Stimulated activated naive B cell treated with anti-CD40 and anti-IgM and Interleukin-4, amounts not matched to agents 10 μg/mL and 1 μg/mL and 100 μg/mL, for 72 hours (primary cell): ENCODE measurements around the gene TNIK.
"Not testable (repeated sequence)": the region's sequence is repeated elsewhere in the genome, so short reads cannot be mapped to it uniquely, and the experiment has no call there.

Source experiments
- ATAC-seq, 2 donors: fragments of 150-1000 bp; cut with Tn5 transposase; replicated peaks; 2 replicates each; pipeline ENCODE4 v1.10.0; 2021; ENCODE audit warnings: moderate library complexity in 1 of 2
- DNase-seq: peaks from one replicate; pipeline ENCODE4 v3.0.0; 2021
- H3K27ac Mint-ChIP-seq: one replicate; pipeline ENCODE4 v1.8.0; 2022; ENCODE audit warnings: mild to moderate bottlenecking, mixed read lengths
- H3K27me3 Mint-ChIP-seq, 2 donors: one replicate each; pipeline ENCODE4 v1.8.0; 2022; ENCODE audit warnings: mixed read lengths in 2 of 2
- H3K36me3 Mint-ChIP-seq, 2 donors: one replicate each; pipeline ENCODE4 v1.8.0; 2022; ENCODE audit warnings: mixed read lengths in 2 of 2, mild to moderate bottlenecking in 1 of 2
- H3K4me1 Mint-ChIP-seq, 2 donors: one replicate each; pipeline ENCODE4 v1.8.0; 2022; ENCODE audit warnings: mixed read lengths in 2 of 2, mild to moderate bottlenecking in 1 of 2
- H3K4me3 Mint-ChIP-seq, 2 donors: one replicate each; pipeline ENCODE4 v1.8.0; 2022; ENCODE audit warnings: mild to moderate bottlenecking in 2 of 2, mixed read lengths in 2 of 2, moderate library complexity in 1 of 2
- H3K9me3 Mint-ChIP-seq, 2 donors: one replicate each; pipeline ENCODE4 v1.8.0; 2022; ENCODE audit warnings: mixed read lengths in 2 of 2, mild to moderate bottlenecking in 1 of 2

TNIK gene

DNA sequence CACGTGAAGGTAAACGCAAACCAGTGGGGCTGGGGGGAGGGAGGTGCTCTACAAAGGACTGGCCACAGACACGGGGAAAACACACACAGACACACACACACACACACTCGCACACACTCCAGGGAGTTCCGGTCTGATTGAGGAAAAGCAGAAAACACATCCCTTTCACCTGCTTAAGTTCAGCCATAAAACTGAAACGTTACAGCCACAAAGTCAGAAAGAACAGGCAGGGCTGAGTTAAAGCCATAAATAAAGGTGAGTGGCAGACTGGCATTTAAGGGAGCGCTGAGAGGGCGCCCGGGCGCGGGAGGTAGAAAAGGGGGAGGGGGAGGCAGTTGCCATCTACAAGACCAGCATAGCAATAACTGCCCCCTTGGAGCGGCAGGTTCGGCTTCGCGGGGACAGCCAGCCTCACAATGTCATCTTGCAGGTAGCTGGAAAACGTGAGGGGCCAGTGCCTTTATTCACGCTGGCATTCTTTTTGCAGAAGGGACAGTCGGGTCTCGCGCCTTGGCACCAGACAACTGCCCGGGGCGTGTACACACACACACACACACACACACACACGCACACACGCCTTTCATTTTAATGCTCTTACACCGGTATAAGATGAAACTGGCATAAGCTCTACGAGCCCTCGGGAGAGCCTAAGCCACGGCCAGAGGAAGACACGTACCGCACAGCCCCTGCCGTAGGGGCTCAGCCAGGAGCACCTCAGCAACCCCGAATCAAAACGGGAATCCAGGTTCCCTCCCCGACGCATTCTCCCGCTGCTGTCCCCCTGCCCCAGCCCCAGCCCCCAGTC is 866 bp downstream of the TNIK start:
- peak overlapping the region; percentile 94 to 96 for H3K4me3 Mint-ChIP-seq
- no peaks in the 10 kb centered on the region for H3K36me3 Mint-ChIP-seq
- peak; percentile 6 for DNase-seq
- no peaks in the 10 kb centered on the region for H3K9me3 Mint-ChIP-seq
- peak overlapping the region; percentile 84 for H3K27ac Mint-ChIP-seq
- peak; percentile 37 to 46 for ATAC-seq
- peaks cover 24 to 45% of the 10 kb centered on the region in 2 donors for H3K4me1 Mint-ChIP-seq
- H3K27me3 Mint-ChIP-seq, result peaks cover 21 to 28% of the 10 kb centered on the region in 2 donors

DNA sequence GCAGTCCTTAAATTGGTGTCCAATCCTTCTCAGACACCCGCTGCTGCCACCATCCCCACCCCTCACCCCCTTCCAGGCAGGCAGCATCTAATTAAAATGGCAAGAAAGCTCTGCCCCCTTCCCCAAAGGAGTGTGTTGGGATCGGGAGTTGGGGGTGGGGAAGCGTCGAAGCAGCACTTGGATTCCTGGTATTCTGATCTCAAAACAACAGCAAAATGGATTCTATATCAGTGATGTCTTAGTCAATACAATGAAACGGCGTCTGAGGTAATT is 1.4 kb downstream of the TNIK start:
- peak overlapping the region; percentile 84 for H3K27ac Mint-ChIP-seq
- ATAC-seq, result no peak
- H3K9me3 Mint-ChIP-seq, result no peaks in the 10 kb centered on the region
- H3K4me1 Mint-ChIP-seq, result peaks cover 24 to 45% of the 10 kb centered on the region in 2 donors
- peak overlapping the region; percentile 94 to 96 for H3K4me3 Mint-ChIP-seq
- H3K27me3 Mint-ChIP-seq, result peaks cover 21 to 26% of the 10 kb centered on the region in 2 donors
- DNase-seq, result no peak
- no peaks in the 10 kb centered on the region for H3K36me3 Mint-ChIP-seq

DNA sequence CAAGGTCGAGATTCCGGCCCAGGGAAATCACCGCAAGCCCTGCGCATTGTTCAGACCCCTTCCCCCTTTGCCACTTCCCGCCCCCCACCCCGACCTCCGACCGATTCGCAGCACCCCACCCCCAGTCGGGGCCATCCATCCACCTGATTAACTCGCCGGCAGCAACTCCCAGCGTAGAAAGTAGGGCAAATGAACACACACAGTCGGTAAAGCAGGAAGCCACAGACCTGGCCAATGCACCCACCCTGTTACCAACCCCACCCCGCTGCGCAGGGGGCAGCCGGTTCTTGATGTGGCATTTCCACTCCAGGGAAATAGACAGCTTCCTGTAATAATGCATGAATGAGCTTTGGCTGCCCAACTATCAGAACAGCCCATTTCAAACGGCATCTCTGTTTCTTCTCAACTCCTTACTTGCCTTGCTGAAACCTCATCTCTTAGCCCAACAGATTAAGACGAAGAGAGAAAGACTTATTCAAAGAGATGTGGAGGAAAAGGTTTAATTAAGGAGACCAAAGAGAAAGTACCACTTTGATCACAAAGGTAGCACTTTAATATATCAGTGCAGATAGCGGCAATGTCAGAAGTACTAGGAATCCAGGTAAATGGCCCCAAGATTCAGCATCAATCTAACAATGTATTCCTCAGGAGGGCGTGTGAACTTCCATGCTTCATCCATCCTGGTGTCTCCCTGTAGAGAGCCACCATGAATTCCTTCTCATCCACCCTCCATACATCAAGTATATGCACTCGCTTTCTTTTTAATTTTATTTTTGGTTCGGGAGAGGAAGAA is 1.9 kb downstream of the TNIK start:
- no peaks in the 10 kb centered on the region for H3K9me3 Mint-ChIP-seq
- H3K4me3 Mint-ChIP-seq, result peak overlapping the region; percentile 94 to 96
- no peaks in the 10 kb centered on the region for H3K36me3 Mint-ChIP-seq
- H3K27me3 Mint-ChIP-seq, result peaks cover 21% of the 10 kb centered on the region in 2 donors
- H3K4me1 Mint-ChIP-seq, result peaks cover 24 to 45% of the 10 kb centered on the region in 2 donors
- no peak for DNase-seq
- no peak for ATAC-seq
- peak overlapping the region; percentile 77 for H3K27ac Mint-ChIP-seq

DNA sequence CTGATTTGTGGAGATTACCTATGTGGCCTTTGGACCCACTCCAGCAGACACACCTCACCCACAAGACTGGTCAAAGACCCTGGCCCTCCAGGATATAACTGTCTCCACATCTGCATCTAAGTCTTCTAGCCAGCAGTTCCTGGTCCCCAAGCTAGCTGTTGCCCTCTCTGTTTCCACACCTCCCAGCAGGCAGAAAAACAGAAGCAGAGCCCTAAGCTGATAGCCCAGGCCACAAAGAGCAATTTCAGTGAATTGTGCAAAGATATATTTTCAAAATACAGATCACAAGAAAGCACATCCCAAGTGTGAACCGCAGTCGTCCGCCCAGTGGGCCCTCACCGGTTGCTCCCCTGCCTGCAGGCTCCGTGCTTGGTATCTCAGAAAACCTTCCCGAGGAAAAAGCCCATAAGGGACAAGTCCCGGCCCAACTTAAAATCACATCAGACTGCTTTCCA is 2.6 kb downstream of the TNIK start:
- H3K27me3 Mint-ChIP-seq, result peaks cover 21% of the 10 kb centered on the region in 2 donors
- no peak for ATAC-seq
- H3K4me3 Mint-ChIP-seq, result no peak overlapping the region
- H3K9me3 Mint-ChIP-seq, result no peaks in the 10 kb centered on the region
- H3K36me3 Mint-ChIP-seq, result no peaks in the 10 kb centered on the region
- H3K27ac Mint-ChIP-seq, result no peak overlapping the region
- peaks cover 24 to 45% of the 10 kb centered on the region in 2 donors for H3K4me1 Mint-ChIP-seq
- no peak for DNase-seq

DNA sequence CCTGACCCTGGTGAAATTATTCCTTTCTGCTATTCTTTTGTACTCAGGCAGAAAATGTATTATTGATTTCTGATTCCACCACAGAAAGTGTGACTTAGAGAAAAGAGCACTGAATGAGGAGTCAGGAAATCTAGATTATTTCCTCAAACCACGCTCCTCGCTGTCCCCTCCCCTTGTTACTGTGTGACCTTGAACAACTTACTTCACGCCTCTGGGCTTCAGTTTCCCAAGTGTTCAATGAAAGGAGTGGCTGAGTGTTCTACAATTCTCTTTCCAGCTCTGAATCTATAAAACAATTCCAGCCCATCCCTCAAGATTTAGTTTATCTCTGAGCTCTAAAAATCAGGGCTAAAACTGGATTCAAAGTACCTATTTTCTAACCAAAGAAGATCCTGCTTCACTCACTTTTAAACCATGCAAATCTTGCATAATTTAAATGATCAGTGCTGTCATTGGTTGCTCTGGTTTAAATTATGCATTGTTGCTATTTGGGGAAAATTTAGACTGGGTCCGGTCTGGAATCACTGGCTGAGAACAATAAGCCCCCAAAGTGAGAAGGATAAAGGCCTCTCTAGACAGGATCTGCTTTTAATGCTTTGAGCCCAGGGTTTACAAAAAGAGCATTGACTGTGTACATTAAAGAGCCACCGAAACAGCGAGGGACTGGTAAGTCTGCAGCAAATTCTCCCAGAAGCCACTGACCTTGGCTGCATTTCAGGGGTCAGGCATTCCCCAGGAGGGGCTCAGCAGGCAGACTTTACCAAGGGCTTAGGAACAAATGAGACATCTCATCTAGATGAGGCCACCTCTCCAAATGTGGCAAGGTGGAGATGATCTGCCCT is 3.2 kb downstream of the TNIK start:
- Mint-ChIP-seq H3K9me3 (no peaks in the 10 kb centered on the region), H3K36me3 (no peaks in the 10 kb centered on the region), H3K4me3 (no peak overlapping the region), H3K4me1 (peaks cover 22 to 41% of the 10 kb centered on the region in 2 donors), H3K27ac (no peak overlapping the region), H3K27me3 (peaks cover 16 to 17% of the 10 kb centered on the region in 2 donors)
- ATAC-seq (no peak), DNase-seq (no peak)

DNA sequence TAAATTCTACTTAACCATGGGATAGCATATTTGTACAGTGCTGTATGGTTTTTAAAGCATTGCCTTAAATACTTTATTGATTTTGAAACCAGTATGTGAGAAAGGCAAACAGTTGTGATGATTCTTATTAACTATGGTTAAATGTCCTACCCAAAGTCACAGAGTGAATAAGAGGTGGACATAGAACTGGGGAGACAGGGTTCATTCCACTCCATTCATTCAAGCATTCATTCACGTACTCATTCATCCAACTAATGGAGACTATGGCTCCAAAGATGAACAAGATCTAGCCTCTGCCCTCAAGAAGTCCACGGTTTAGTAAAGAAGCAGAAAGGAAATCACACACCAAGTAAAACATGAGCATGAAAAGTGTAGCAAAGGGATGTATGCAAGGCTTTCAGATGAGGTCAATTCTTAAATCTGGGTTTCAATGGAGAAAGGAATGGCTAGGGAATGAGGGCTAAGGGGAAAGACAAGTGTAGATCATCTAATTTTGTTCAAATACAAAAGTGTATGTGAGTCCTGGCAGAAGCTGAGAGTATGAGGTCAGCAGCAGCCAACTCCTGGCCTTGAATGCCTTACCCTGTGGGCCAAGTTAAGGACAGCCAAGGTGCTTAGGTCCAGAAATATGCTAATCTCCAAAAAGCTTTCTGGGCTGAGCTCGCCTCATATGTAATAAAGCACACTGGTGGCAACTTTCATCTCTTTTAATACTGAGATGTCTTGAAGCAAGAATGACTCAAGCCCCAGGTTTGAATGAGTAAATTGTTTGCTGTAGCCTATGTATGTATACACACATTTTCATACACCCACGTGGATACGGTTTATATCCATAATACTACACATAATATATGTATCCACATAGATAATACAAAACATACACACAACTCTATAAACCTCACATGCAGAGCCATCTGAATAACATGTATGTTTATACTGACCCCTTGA is 4.3 kb downstream of the TNIK start:
- no peak for DNase-seq
- no peaks in the 10 kb centered on the region for H3K36me3 Mint-ChIP-seq
- H3K27me3 Mint-ChIP-seq, result peaks cover 10 to 14% of the 10 kb centered on the region in 2 donors
- H3K27ac Mint-ChIP-seq, result no peak overlapping the region
- no peak overlapping the region for H3K4me3 Mint-ChIP-seq
- H3K9me3 Mint-ChIP-seq, result no peaks in the 10 kb centered on the region
- peaks cover 15 to 33% of the 10 kb centered on the region in 2 donors for H3K4me1 Mint-ChIP-seq
- no peak for ATAC-seq

DNA sequence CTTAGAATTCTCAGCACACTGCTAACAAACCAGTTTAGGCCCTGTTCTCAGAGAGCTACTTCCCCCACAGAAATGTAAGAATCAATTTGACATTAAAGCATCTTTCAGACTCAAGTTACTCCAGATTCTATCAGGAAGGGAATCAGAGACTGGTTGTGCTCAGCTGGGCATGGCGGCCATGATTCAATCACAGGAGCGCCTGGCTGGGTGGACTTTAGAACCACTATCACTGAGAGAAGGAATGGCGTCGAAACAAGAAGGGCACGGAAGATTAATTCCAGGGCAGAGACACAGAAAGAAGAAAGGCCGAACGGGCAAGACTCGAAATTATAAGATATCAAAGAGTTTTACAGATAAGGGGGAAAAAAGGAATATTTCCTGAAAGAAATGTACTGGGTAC is 6.2 kb downstream of the TNIK start:
- ATAC-seq (no peak), DNase-seq (no peak)
- Mint-ChIP-seq H3K27ac (no peak overlapping the region), H3K4me3 (no peak overlapping the region), H3K36me3 (no peaks in the 10 kb centered on the region), H3K27me3 (peaks cover 7 to 11% of the 10 kb centered on the region in 2 donors), H3K4me1 (peaks cover 11 to 18% of the 10 kb centered on the region in 2 donors), H3K9me3 (no peaks in the 10 kb centered on the region)

DNA sequence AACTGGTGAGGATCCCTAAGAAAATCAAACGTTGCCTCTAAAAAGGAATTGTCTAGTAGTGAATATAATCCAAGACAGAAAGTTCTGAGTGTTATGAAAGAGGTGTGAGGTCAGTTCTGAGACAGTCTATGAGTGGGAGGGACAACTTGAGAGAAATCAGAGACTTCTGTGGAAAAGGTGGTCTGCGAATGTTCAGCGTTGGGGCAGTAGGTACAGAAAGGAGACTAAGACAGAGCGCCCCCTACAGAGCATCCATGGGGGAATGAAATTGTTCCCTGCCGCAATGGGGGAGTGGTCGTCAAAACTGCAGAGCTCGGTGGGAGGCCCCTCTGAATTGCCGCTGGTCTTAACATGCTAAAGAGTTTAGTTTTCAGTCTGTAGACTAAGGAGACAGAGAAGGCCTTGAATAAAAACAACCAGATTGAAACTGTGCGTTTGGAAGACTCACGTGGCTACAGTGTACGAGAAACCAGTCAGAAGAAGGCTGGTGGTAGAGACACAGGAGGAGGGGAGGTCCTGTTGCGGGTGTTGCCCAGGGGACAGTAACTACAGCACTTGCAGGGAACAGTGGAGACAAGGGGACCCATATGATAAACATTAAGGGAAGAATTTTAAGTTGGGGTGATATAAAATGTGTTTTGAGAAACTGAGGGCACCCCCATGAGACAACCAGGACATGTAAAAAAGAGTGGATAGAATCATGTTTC is 6.9 kb downstream of the TNIK start:
- Mint-ChIP-seq H3K4me1 (peaks cover 4 to 11% of the 10 kb centered on the region in 2 donors), H3K27me3 (peaks cover 3 to 4% of the 10 kb centered on the region in 2 donors), H3K27ac (no peak overlapping the region), H3K36me3 (no peaks in the 10 kb centered on the region), H3K4me3 (no peak overlapping the region), H3K9me3 (no peaks in the 10 kb centered on the region)
- ATAC-seq (no peak), DNase-seq (no peak)

DNA sequence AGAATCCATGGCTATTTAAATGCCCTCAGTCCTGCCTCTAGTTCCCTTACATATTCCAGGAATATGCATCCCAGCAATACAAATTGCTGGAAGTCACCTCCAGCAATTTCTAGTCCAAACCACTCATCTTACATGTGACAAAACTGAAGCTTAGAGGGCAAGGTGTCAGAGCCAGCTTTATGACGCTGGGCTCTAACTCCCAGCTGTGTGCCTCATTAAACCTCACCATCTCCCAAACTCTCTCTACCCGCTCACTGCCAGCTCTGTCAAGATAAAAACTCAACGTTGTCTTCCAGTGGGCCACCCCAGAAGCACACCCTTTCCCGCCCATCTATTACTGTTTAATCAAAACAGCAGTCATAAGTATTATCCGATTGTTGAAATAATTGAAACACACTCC is 7.9 kb downstream of the TNIK start:
- ATAC-seq, result no peak
- DNase-seq, result no peak
- Mint-ChIP-seq H3K27me3 (no peaks in the 10 kb centered on the region), H3K9me3 (no peaks in the 10 kb centered on the region), H3K4me1 (peaks cover 0 to 1% of the 10 kb centered on the region in 2 donors), H3K27ac (no peak overlapping the region), H3K36me3 (no peaks in the 10 kb centered on the region), H3K4me3 (no peak overlapping the region)

DNA sequence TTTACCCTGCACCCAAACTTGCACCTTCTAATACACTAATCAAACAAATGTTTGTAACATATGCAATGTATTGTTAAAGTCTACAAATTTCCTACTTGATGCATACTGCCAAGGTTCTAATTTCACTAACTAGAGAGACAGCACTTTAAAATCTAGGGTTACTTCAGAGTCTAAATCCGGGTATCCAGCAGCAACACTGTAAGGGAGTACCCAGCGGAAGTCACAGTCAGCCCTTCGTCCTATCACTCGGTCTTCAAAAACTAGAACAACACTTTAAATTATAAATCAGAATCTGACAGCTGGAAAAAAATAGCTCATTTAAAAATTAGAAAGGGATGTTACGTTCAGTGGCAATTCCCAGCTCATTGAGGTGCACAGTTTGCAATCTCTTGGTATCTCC is 8.3 kb downstream of the TNIK start:
- Mint-ChIP-seq H3K27ac (no peak overlapping the region), H3K4me1 (no peaks in the 10 kb centered on the region), H3K9me3 (no peaks in the 10 kb centered on the region), H3K27me3 (no peaks in the 10 kb centered on the region), H3K36me3 (no peaks in the 10 kb centered on the region), H3K4me3 (no peak overlapping the region)
- no peak for DNase-seq
- no peak for ATAC-seq

DNA sequence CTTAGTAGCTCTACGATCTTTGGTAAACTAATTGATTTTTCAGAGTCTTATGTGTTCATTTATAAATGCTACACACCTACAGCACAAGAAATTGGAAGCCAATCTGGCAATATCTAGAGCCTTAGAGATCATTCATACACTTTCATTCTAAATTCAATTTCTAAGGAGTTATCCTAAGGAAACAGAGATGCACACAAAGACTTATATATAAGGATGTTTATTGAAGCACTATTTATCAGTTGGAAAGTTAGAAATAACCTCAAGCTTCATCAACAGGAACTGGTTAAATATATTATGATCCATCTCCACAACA is 12.7 kb downstream of the TNIK start:
- not testable (repeated sequence) for H3K4me3 Mint-ChIP-seq, H3K27ac Mint-ChIP-seq, ATAC-seq, H3K27me3 Mint-ChIP-seq, H3K36me3 Mint-ChIP-seq, H3K4me1 Mint-ChIP-seq, DNase-seq, H3K9me3 Mint-ChIP-seq

DNA sequence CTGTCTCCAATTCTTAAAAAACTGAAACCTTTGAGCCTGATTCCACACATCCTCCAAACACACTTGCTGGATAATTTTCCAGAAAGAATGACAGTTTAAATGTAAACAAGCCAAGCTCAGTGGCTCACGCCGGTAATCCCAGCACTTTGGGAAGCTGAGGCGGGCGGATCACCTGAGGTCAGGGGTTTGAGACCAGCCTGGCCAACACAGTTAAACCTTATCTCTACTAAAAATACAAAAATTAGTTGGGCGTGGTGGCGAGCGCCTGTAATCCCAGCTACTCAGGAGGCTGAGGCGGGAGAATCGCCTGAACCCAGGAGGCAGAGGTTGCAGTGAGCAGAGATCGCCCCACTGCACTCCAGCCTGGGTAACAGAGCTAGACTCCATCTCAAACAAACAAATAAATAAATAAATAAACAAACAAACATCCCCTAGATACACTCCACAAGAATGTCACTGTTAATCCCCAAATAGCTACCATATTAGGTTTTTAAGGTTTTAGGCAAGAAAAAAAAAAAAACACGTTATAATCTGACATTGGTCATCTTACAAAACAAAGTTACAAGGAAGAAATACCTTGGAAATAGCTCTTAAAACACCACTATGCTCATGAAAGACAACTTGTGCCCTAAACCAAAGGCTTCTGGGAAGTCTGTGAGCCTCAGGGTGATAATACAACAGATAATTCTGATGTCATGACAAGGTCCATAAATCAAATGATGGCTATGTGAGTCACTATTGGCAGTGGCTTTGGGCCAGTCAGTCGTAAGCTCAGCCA is 13.2 kb downstream of the TNIK start:
- H3K27ac Mint-ChIP-seq, result no peak overlapping the region
- H3K9me3 Mint-ChIP-seq, result no peaks in the 10 kb centered on the region
- H3K36me3 Mint-ChIP-seq, result no peaks in the 10 kb centered on the region
- H3K4me1 Mint-ChIP-seq, result no peaks in the 10 kb centered on the region
- ATAC-seq, result no peak
- no peaks in the 10 kb centered on the region for H3K27me3 Mint-ChIP-seq
- no peak overlapping the region for H3K4me3 Mint-ChIP-seq
- no peak for DNase-seq

DNA sequence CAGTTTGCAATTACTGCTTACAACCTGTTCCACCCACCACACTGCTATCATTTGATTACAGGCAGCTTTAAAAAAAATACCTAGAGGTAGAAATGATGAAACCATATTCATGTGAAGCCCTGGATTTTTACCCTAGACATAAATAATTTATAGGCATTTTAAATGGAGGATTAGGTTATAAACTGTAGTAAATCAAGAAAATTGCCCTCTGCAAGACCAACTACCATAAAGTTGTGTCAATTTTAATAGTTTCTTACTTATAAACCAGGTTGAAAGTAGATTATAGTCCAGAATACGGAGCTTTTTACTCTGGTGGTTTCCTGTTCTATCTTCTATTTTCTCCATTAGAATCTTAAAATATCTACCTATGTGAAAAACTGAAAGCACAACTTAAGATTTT is 13.9 kb downstream of the TNIK start:
- no peak for ATAC-seq
- Mint-ChIP-seq H3K36me3 (no peaks in the 10 kb centered on the region), H3K27ac (no peak overlapping the region), H3K27me3 (no peaks in the 10 kb centered on the region), H3K9me3 (no peaks in the 10 kb centered on the region), H3K4me1 (no peaks in the 10 kb centered on the region), H3K4me3 (no peak overlapping the region)
- no peak for DNase-seq
